Stimulated activated naive CD8-positive, alpha-beta T cell treated with anti-CD3 and anti-CD28 coated beads, Interleukin-15, Interleukin-2, amounts not matched to agents 100 ng/mL and 50 ng/mL, for 24 hours (primary cell): Measurements from ENCODE around the gene ERMAP.
"Not testable (repeated sequence)": the region's sequence is repeated elsewhere in the genome, so short reads cannot be mapped to it uniquely, and the experiment has no call there.

Experiments
- H3K27ac Mint-ChIP-seq: one replicate; pipeline ENCODE4 v1.8.0; 2021; ENCODE audit warnings: mild to moderate bottlenecking, mixed read lengths
- H3K27me3 Mint-ChIP-seq: one replicate; pipeline ENCODE4 v1.8.0; 2021; ENCODE audit warnings: mixed read lengths
- H3K36me3 Mint-ChIP-seq: one replicate; pipeline ENCODE4 v1.8.0; 2021; ENCODE audit warnings: low read depth, mixed read lengths
- H3K4me1 Mint-ChIP-seq: one replicate; pipeline ENCODE4 v1.8.0; 2021; ENCODE audit warnings: low read depth, mixed read lengths
- H3K4me3 Mint-ChIP-seq: one replicate; pipeline ENCODE4 v1.8.0; 2021; ENCODE audit warnings: mild to moderate bottlenecking, mixed read lengths
- H3K9me3 Mint-ChIP-seq: one replicate; pipeline ENCODE4 v1.8.0; 2021; ENCODE audit warnings: mixed read lengths

The ERMAP gene

DNA sequence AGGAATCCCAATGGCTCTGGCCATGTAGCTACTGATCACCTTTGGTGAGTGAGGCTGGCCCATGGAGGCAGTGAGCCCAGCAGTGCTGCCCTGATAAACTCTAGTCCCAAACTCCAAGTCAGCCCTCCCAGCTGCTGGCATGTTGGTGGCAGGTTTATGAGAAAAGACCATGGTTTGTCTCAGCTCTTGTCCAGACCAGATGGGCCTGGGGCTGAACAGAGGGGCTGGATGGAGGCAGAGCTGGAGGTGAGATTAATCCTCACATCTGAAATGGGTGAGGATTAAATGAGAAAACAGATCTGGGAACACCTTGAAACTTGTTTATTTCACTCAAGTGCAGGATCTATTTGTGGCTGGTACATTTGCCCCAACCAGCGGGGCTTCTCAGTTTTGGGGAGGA, 28.9 kb upstream of the ERMAP start:
- no peak overlapping the region for H3K27ac Mint-ChIP-seq
- H3K27me3 Mint-ChIP-seq, result peaks cover 4% of the 10 kb centered on the region
- H3K4me1 Mint-ChIP-seq, result peaks cover 15% of the 10 kb centered on the region
- H3K9me3 Mint-ChIP-seq, result no peaks in the 10 kb centered on the region
- H3K36me3 Mint-ChIP-seq, result peaks cover 10% of the 10 kb centered on the region
- H3K4me3 Mint-ChIP-seq, result no peak overlapping the region

DNA sequence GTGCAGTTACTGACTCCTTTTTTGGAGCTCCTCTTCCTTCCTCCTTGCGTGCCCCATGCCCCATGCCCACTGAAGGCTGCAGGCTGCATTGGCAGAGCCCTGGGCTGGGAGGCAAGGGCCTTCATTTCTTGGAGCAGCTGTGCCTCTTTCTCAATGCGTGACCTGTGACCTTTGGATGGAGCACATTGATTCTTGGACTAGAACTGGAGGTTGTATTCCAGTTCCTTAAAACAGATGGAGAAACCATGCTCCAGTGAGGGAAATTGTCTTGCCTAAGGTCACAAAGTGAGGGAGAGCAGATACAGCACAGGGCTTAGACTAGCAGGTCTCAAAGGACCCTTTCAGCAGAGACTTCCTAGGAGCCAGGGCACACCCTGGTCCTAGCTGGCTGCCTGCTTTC, 23.1 kb upstream of the ERMAP start:
- no peak overlapping the region for H3K27ac Mint-ChIP-seq
- no peaks in the 10 kb centered on the region for H3K27me3 Mint-ChIP-seq
- no peaks in the 10 kb centered on the region for H3K9me3 Mint-ChIP-seq
- H3K36me3 Mint-ChIP-seq, result no peaks in the 10 kb centered on the region
- H3K4me3 Mint-ChIP-seq, result no peak overlapping the region
- no peaks in the 10 kb centered on the region for H3K4me1 Mint-ChIP-seq

GRCh38 chr1:42797414-42797813, 19.5 kb upstream of the ERMAP start:
- no peaks in the 10 kb centered on the region for H3K36me3 Mint-ChIP-seq
- no peaks in the 10 kb centered on the region for H3K4me1 Mint-ChIP-seq
- no peaks in the 10 kb centered on the region for H3K27me3 Mint-ChIP-seq
- H3K27ac Mint-ChIP-seq, result no peak overlapping the region
- H3K4me3 Mint-ChIP-seq, result no peak overlapping the region
- no peaks in the 10 kb centered on the region for H3K9me3 Mint-ChIP-seq

GRCh38 chr1:42797979-42798378, 18.9 kb upstream of the ERMAP start:
- Mint-ChIP-seq H3K36me3 (no peaks in the 10 kb centered on the region), H3K4me3 (no peak overlapping the region), H3K4me1 (no peaks in the 10 kb centered on the region), H3K27me3 (no peaks in the 10 kb centered on the region), H3K27ac (no peak overlapping the region), H3K9me3 (no peaks in the 10 kb centered on the region)

DNA sequence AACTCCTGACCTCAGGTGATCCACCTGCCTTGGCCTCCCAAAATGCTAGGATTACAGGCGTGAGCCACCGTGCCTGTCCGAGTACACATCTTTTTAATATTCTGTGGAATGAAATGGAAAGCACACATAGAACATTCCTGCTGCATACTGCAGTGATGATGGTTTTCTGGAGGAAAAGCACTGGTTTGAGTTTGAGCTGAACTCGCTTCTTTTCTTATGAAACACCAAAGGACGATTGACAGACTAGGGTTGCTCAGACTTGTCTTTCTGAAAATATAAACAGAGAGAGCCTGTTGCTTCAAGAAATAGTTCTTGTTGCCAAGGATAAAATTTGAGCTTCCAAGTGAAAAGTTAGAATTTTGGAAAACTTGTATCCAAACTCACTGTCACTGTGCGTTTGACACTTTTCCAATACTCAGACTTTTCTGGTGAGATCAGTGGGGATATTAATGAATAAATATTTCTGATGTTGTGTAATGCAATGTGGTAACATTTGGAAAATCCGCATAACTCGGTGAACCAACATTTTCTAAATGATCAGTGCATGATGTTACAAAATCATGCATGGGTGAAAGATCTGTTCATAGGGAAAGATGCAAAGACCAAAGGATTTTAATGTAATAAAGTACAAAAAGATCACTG, 15.0 kb upstream of the ERMAP start:
- Mint-ChIP-seq H3K9me3 (no peaks in the 10 kb centered on the region), H3K27me3 (no peaks in the 10 kb centered on the region), H3K4me1 (no peaks in the 10 kb centered on the region), H3K27ac (no peak overlapping the region), H3K36me3 (peaks cover 7% of the 10 kb centered on the region), H3K4me3 (no peak overlapping the region)

DNA sequence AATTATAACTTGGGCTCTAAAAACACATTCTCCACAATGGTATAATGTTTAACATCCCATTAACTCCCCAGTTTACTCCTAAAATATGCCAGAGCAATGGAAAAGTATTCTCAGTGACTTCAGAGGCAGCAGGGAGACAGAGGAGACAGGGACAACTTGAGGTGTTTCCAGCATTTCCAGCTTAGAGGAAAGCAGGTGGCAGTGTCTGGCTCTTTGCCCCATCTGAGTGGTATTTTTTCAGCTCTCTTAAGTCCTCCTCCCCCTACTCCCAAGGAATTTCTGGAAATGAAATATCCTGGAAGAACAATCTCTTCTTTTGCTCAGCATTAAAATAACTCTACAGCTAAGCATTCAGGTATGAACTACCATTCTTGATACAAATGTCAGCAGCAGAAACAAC, 10.8 kb upstream of the ERMAP start:
- H3K27me3 Mint-ChIP-seq, result no peaks in the 10 kb centered on the region
- H3K4me1 Mint-ChIP-seq, result no peaks in the 10 kb centered on the region
- H3K27ac Mint-ChIP-seq, result no peak overlapping the region
- no peaks in the 10 kb centered on the region for H3K9me3 Mint-ChIP-seq
- H3K4me3 Mint-ChIP-seq, result no peak overlapping the region
- H3K36me3 Mint-ChIP-seq, result peaks cover 7% of the 10 kb centered on the region

- Mint-ChIP-seq H3K27me3 (no peaks in the 10 kb centered on the region), H3K4me3 (no peak overlapping the region), H3K27ac (no peak overlapping the region)
These were observed 10.3 kb upstream of the ERMAP start for GRCh38 chr1:42806593-42806992.

GRCh38 chr1:42807056-42807668, 9.8 kb upstream of the ERMAP start:
- Mint-ChIP-seq H3K36me3 (peaks cover 7% of the 10 kb centered on the region), H3K27me3 (no peaks in the 10 kb centered on the region), H3K27ac (no peak overlapping the region), H3K9me3 (no peaks in the 10 kb centered on the region), H3K4me1 (no peaks in the 10 kb centered on the region), H3K4me3 (no peak overlapping the region)

More at GRCh38 chr1:42806593-42806992, 10.3 kb upstream of the ERMAP start:
- Mint-ChIP-seq H3K4me1 (no peaks in the 10 kb centered on the region), H3K9me3 (no peaks in the 10 kb centered on the region), H3K36me3 (peaks cover 7% of the 10 kb centered on the region)

- H3K27me3 Mint-ChIP-seq, H3K27ac Mint-ChIP-seq, H3K9me3 Mint-ChIP-seq, H3K4me3 Mint-ChIP-seq: not testable (repeated sequence)
- peaks cover 11% of the 10 kb centered on the region for H3K36me3 Mint-ChIP-seq
- H3K4me1 Mint-ChIP-seq, result peaks cover 21% of the 10 kb centered on the region
These were observed 2.1 kb upstream of the ERMAP start for GRCh38 chr1:42814815-42815214.

GRCh38 chr1:42815941-42816584, 859 bp upstream of the ERMAP start:
- Mint-ChIP-seq H3K36me3 (peaks cover 11% of the 10 kb centered on the region), H3K27ac (peak overlapping the region; percentile 76), H3K27me3 (no peaks in the 10 kb centered on the region), H3K4me3 (peak overlapping the region; percentile 81), H3K4me1 (peaks cover 21% of the 10 kb centered on the region), H3K9me3 (no peaks in the 10 kb centered on the region)

DNA sequence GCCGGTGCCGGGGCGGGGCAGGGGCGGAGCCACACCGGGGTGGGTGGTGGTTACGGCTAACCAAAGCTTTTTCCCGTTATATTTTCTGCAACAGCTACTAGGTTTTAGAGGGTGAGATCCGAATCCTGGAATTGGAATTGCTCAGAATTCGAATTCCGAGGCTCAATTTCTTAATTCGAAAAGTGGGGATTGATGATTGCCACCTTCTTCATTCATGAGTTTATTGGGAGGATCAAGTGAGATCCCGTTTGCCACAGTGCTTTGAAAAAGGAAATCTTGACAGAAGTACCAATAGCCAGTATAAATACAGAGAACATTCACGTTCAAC, 482 bp downstream of the ERMAP start:
- peak overlapping the region; percentile 81 for H3K4me3 Mint-ChIP-seq
- peaks cover 21% of the 10 kb centered on the region for H3K4me1 Mint-ChIP-seq
- H3K27ac Mint-ChIP-seq, result no peak overlapping the region
- H3K9me3 Mint-ChIP-seq, result no peaks in the 10 kb centered on the region
- H3K36me3 Mint-ChIP-seq, result peaks cover 11% of the 10 kb centered on the region
- H3K27me3 Mint-ChIP-seq, result no peaks in the 10 kb centered on the region

DNA sequence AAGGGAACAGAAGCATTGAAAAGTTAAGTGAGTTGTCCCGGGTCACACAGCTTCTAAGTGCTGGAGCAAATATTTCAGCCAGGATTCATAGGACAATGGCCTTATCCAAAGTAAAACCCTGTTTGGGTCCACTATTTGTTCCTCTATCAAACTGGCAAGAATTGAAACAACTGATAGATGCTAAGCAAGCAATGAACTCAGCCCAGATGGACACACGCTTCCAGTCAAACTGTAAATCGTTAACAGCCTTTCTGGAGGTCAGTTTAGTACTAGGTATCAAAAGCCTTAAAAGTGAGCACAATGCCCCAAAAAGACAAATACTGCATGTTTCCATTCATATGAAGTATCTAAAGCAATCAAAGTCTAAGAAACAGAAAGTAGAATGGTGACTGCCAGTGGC, 1.1 kb downstream of the ERMAP start:
- Mint-ChIP-seq H3K9me3 (no peaks in the 10 kb centered on the region), H3K27ac (no peak overlapping the region), H3K4me3 (peak overlapping the region; percentile 81), H3K4me1 (peaks cover 25% of the 10 kb centered on the region), H3K27me3 (no peaks in the 10 kb centered on the region), H3K36me3 (peaks cover 9% of the 10 kb centered on the region)

DNA sequence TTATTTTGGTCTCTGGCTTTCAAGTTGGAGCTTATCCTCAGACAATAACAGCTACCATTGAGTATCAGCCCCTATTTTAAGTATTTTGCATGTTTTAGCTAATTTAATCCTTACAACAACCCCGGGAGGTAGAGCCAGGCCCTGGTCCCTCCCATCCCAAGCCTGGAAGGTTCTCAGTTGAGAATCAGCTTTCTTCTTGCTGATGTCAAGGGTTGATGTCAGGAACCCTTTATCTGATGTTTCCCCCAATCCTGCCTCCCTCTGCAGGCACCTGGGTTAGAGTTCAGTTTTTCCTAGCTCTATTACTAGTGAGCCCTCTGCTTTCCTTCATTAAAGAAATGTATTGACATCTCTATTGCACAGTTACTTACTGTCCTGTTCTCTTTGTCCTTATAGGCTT, 3.9 kb downstream of the ERMAP start:
- Mint-ChIP-seq H3K9me3 (no peaks in the 10 kb centered on the region), H3K27me3 (no peaks in the 10 kb centered on the region), H3K4me1 (peaks cover 30% of the 10 kb centered on the region), H3K4me3 (no peak overlapping the region), H3K27ac (no peak overlapping the region), H3K36me3 (peaks cover 3% of the 10 kb centered on the region)

- Mint-ChIP-seq H3K4me1 (peaks cover 22% of the 10 kb centered on the region), H3K27me3 (no peaks in the 10 kb centered on the region), H3K9me3 (no peaks in the 10 kb centered on the region), H3K4me3 (no peak overlapping the region), H3K36me3 (no peaks in the 10 kb centered on the region), H3K27ac (no peak overlapping the region)
These were observed 4.8 kb downstream of the ERMAP start for GRCh38 chr1:42821690-42822089.

DNA sequence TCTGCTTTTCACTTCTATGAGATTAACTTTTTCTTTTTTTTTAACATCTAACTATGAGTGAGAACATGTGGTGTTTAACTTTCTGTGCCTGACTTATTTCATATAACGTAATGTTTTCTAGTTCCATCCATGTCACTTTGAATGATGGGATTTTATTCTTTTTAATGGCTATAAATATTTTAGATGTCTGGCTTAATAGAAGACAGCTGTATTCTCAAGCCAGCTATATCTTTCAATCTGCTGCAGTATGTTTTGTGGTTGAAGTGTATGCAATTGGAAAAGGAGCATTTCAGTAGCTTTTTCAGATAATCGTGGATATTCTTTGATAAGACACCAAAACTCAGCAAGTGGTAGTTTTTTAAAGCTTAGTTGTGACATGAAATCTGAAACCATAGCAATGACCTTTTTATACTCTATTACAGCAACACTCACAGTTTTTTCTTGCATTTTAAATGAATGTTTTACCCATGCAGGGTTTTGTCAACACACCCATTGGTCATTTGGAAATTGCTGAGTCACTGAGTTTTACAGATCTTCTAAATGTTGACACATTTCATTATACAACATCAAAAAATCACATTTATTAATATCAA, 6.0 kb downstream of the ERMAP start:
- Mint-ChIP-seq H3K27me3 (no peaks in the 10 kb centered on the region), H3K27ac (peak overlapping the region; percentile 48), H3K4me1 (peaks cover 15% of the 10 kb centered on the region), H3K9me3 (no peaks in the 10 kb centered on the region), H3K36me3 (no peaks in the 10 kb centered on the region), H3K4me3 (no peak overlapping the region)
